Uterus (tissue), 2 donors: ENCODE data around the gene LIPM.

ENCODE experiments used
- CTCF ChIP-seq, 4 experiments: fragments of 200-600 bp in 2 of 4; fragments of 450-650 bp in 2 of 4; sonication (generic) in 2 of 4; IDR thresholded peaks; one replicate each; pipeline ENCODE4 v1.5.1; 2016 to 2019; ENCODE audit warnings: antibody characterized with exemption in 4 of 4, mild to moderate bottlenecking in 2 of 4, moderate library complexity in 1 of 4
- POLR2A ChIP-seq, 2 donors: fragments of 450-650 bp; IDR thresholded peaks; one replicate each; pipeline ENCODE4 v1.6.1; 2016; ENCODE audit warnings: antibody characterized with exemption in 2 of 2, mild to moderate bottlenecking in 1 of 2, moderate library complexity in 1 of 2

- TF ChIP-seq CTCF (IDR thresholded peaks at IDR 0.05) (no peak), POLR2A (IDR thresholded peaks at IDR 0.05) (no peak)
Measured at GRCh38 chr10:88840104-88840503, 37.6 kb downstream of the LIPM start.
